ENCODE measurements around the gene TMEM116.

TMEM116 gene

DNA sequence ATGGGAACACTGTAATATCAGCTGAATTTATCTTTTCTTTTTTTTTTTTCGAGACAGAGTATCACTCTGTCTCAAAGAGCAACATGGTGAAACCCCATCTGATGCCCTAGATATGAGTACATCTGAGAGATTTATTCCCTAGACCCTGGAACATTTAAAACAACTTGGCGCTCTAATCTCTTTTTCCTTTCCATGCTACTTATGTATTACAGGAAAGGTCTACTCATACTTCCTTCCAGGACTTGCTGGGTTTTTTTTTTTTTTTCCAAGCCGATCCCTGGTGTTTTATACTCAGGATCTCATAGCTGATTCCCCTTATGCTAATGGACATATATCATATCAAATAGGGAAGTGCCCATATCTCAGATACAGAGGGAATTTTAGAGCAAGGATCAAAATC, 87.8 kb downstream of the TMEM116 start:
- no peak overlapping the region for H3K27ac ChIP-seq
- TF ChIP-seq, protein P1, sequence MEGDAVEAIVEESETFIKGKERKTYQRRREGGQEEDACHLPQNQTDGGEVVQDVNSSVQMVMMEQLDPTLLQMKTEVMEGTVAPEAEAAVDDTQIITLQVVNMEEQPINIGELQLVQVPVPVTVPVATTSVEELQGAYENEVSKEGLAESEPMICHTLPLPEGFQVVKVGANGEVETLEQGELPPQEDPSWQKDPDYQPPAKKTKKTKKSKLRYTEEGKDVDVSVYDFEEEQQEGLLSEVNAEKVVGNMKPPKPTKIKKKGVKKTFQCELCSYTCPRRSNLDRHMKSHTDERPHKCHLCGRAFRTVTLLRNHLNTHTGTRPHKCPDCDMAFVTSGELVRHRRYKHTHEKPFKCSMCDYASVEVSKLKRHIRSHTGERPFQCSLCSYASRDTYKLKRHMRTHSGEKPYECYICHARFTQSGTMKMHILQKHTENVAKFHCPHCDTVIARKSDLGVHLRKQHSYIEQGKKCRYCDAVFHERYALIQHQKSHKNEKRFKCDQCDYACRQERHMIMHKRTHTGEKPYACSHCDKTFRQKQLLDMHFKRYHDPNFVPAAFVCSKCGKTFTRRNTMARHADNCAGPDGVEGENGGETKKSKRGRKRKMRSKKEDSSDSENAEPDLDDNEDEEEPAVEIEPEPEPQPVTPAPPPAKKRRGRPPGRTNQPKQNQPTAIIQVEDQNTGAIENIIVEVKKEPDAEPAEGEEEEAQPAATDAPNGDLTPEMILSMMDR (IDR thresholded peaks at IDR 0.05), result no peak
- no peak for TF ChIP-seq ZFX (IDR thresholded peaks at IDR 0.05; ENCODE audit: borderline replicate concordance)

DNA sequence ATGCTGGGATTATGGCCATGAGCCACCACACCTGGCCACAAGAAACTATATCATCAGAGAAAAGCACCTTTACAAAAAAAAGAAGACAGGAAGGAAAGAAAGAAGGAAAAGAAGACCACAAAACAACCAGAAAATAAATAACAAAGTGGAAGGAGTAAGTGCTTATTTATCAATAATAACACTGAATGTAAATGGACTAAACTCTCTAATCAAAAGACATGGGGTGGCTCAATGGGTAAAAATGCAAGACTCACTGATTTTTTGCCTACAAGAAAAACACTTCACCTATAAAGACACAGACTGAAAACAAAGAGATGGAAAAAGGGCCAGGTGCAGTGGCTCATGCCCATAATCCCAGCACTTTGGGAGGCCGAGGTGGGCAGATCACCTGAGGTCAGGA, 105.2 kb downstream of the TMEM116 start:
- TF ChIP-seq ZFX (IDR thresholded peaks at IDR 0.05; ENCODE audit: borderline replicate concordance), result no peak
- TF ChIP-seq, protein P1 (IDR thresholded peaks at IDR 0.05), result no peak
- H3K27ac ChIP-seq, result no peak overlapping the region

DNA sequence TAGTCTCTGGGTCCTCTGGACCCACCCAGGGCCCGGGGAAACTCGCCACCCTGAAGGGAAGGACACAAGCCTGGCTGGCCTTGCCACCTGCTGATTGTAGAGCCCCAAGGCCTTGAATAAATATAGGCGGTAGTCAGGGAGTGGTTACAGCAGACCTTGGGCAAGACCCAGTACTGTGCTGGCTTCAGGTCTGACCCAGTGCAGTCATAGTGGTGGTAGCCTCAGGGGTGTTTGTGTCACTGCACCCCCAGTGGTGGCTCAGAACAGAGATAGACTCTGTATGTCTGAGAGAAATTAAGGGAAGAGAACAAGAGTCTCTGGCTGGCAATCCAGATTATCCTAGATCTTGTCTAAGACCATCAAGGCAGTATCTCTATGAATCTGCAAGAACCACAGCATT, 107.5 kb downstream of the TMEM116 start:
- H3K27ac ChIP-seq, result no peak overlapping the region
- no peak for TF ChIP-seq ZFX (IDR thresholded peaks at IDR 0.05; ENCODE audit: borderline replicate concordance)
- TF ChIP-seq, protein P1 (IDR thresholded peaks at IDR 0.05), result no peak

DNA sequence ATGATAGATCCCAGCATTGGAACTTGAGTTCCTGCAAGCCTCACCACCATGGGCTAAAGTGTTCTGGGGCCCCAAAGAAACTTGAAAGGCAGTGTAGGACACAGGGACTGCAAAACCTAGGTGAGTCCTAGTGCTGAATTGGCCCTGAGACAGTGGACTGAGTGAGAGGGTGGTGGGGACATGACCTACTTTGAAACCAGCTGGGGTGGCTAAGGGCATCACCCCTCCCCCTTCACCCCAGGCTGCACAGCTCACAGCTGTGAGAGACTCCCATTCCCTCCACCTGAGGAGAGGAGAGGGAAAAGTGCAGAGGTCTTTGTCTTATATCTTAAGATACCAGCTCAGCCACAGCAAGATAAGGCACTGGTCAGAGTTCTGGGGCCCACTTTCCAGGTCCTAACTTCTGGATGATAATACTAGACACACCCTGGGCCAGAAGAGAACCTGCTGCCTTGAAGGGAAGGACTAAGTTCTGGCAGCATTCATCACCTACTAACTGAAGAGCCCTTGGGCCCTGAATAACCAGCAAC, 108.5 kb downstream of the TMEM116 start:
- H3K27ac ChIP-seq, result no peak overlapping the region
- TF ChIP-seq ZFX (IDR thresholded peaks at IDR 0.05; ENCODE audit: borderline replicate concordance), result no peak
- TF ChIP-seq, protein P1 (IDR thresholded peaks at IDR 0.05), result no peak

DNA sequence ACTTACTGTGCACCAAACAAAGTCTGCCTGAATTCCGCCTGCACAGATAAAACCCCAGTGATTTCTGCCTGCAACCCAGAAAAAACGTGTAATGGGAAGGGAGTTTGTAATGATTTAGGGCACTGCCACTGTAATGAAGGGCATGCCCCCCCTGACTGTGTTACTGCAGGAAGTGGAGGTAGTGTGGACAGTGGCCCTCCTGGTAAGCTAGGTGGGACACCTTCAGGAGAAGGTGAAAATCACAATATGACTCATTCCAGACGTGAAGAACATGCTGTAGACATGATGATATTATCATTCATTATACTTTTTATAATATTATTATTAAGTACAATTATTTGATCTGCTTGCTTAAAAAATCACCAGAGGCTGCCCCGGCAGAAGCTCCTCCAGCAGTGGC, 111.8 kb downstream of the TMEM116 start:
- TF ChIP-seq, protein P1 (IDR thresholded peaks at IDR 0.05), result no peak
- no peak for TF ChIP-seq ZFX (IDR thresholded peaks at IDR 0.05; ENCODE audit: borderline replicate concordance)

DNA sequence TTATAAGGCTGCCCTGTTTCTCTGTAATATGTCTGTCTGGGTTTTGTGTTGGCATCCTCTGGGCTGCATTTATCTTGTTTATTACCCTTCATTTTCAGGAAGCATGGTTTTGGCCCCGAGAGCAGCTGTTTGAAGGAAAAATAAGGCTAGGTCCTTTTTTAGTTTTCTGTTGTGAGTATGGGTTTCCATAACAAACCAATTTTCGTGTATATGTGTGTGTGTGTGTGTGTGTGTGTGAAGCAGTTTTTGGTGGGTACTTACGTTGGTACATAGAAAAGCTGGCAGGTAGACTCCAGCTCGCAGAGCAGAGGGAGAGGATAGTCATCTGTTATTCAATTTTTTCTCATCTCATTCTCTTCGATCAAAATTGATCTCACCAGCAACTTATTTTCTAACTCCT, 118.4 kb downstream of the TMEM116 start:
- TF ChIP-seq, protein P1 (IDR thresholded peaks at IDR 0.05), result no peak
- no peak for TF ChIP-seq ZFX (IDR thresholded peaks at IDR 0.05; ENCODE audit: borderline replicate concordance)
- H3K27ac ChIP-seq, result no peak overlapping the region

More for the DNA sequence above, 111.8 kb downstream of the TMEM116 start:
- no peak overlapping the region for H3K27ac ChIP-seq

DNA sequence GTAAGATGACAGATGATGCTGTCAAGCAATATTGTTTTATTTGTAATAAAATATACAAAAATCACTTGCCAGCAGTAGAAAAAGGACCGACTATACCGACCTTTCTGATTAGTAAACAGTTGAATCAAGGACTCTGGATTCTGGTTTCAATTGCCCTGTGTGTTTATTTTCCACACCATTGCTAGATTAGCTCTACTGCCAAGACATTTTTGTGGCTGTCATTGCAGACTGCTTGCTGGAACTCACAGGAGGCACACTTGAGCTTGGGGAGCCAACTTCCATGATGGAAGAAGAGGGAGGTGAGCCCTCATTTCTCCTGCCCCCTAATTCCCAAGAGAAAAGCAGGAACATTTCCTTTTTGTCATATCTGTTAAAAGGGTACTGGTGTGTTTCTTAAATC, 119.7 kb downstream of the TMEM116 start:
- H3K27ac ChIP-seq, result no peak overlapping the region
- TF ChIP-seq, protein P1 (IDR thresholded peaks at IDR 0.05), result no peak
- TF ChIP-seq ZFX (IDR thresholded peaks at IDR 0.05; ENCODE audit: borderline replicate concordance), result no peak

Data from 22Rv1 (cell line).